Endothelial cell of umbilical vein (primary cell): ENCODE data around the gene AKR1C2.

Experiments used
- EZH2 ChIP-seq: IDR thresholded peaks from 2 replicates; pipeline ENCODE4 v1.6.1; 2012; ENCODE audit warnings: borderline replicate concordance, low read depth, mild to moderate bottlenecking, moderate library complexity, low read length, inconsistent platforms; ENCODE audit not compliant: severe bottlenecking
- POLR2A ChIP-seq: IDR thresholded peaks from 2 replicates; pipeline ENCODE4 v1.6.1; 2012; ENCODE audit warnings: low read depth, mild to moderate bottlenecking, control low read depth, low read length
- POLR2AphosphoS5 ChIP-seq: IDR thresholded peaks from 2 replicates; pipeline ENCODE4 v1.6.1; 2012; ENCODE audit warnings: low read depth, mild to moderate bottlenecking, control low read depth, low read length, moderate library complexity; ENCODE audit not compliant: insufficient read depth
- TF ChIP-seq, protein P1 (sequence below), 2 donors: IDR thresholded peaks; 1 replicate in 1 of 2; 2 replicates in 1 of 2; pipeline ENCODE4 v1.5.1; 2011; ENCODE audit warnings: low read length in 2 of 2, mild to moderate bottlenecking in 2 of 2, moderate library complexity in 2 of 2, control low read depth in 1 of 2, inconsistent platforms in 1 of 2, low read depth in 1 of 2; ENCODE audit not compliant: insufficient read depth in 1 of 2; ENCODE audit errors: extremely low read depth in 1 of 2

DNA sequence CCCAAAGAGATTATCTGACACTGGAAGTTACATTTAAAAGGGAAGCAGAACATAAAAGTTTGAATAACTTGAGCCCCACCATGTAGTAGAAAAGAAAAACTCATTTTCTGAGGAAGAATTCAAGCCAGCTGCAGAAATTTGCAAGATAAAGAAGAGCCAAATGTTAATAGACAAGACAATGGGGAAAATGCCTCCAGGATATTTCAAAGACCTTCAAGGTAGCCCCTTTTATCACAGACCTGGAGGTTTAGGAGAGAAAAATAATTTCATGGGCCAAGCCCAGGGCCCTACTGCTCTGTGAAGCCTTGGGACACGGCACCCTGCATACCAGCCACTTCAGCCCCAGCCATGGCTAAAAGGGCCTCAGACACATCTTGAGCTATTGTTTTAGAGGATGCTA lies 58.8 kb downstream of the AKR1C2 start:
- TF ChIP-seq POLR2A (no peak), POLR2AphosphoS5 (no peak), EZH2 (no peak)
- TF ChIP-seq, protein P1, sequence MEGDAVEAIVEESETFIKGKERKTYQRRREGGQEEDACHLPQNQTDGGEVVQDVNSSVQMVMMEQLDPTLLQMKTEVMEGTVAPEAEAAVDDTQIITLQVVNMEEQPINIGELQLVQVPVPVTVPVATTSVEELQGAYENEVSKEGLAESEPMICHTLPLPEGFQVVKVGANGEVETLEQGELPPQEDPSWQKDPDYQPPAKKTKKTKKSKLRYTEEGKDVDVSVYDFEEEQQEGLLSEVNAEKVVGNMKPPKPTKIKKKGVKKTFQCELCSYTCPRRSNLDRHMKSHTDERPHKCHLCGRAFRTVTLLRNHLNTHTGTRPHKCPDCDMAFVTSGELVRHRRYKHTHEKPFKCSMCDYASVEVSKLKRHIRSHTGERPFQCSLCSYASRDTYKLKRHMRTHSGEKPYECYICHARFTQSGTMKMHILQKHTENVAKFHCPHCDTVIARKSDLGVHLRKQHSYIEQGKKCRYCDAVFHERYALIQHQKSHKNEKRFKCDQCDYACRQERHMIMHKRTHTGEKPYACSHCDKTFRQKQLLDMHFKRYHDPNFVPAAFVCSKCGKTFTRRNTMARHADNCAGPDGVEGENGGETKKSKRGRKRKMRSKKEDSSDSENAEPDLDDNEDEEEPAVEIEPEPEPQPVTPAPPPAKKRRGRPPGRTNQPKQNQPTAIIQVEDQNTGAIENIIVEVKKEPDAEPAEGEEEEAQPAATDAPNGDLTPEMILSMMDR (IDR thresholded peaks at IDR 0.05; ENCODE audit: extremely low read depth in 1 of 2, insufficient read depth in 1 of 2, low read depth in 1 of 2, low read length in 2 of 2): no peak
